GM10266 (cell line): ENCODE data around the gene RNMT.
A peak's percentile ranks its signal among the peaks of the same experiment; 100 is the strongest.

Source experiments
- DNase-seq: peaks from one replicate; pipeline ENCODE4 v3.0.0; 2012; ENCODE audit errors: extremely low spot score
- TF ChIP-seq, protein P1 (sequence below): IDR thresholded peaks from 2 replicates; pipeline ENCODE4 v1.5.1; 2012; ENCODE audit warnings: mild to moderate bottlenecking, low read depth; ENCODE audit not compliant: control insufficient read depth, insufficient read depth; ENCODE audit errors: missing control alignments

The RNMT gene

DNA sequence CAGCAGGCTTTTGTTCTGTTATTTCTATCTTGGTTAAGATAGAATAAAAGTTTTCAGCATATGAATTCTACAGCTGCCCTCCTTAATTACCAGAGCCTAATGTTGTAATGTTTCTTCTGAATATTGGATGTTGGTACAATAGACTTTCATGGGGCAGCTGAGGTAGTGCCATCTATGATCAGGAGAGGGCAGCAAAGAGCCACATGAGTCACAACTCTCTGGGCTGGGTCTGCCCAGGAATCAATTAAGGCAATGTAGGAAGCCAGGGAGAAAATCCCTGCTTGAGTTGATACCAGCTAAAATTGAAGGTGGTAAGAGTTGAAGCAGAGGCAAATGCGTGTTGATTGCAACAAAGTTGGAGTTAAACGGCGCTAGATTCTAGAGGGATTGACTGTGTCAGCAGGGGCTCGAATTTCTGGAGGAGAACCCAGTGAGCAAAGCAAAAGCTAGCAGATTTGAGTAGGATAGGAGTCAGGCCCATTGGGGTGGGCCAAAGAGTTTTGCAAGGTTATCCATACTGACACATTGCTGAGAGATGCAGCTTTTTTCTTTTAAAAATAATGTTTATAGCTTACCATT, 86.9 kb downstream of the RNMT start:
- TF ChIP-seq, protein P1, sequence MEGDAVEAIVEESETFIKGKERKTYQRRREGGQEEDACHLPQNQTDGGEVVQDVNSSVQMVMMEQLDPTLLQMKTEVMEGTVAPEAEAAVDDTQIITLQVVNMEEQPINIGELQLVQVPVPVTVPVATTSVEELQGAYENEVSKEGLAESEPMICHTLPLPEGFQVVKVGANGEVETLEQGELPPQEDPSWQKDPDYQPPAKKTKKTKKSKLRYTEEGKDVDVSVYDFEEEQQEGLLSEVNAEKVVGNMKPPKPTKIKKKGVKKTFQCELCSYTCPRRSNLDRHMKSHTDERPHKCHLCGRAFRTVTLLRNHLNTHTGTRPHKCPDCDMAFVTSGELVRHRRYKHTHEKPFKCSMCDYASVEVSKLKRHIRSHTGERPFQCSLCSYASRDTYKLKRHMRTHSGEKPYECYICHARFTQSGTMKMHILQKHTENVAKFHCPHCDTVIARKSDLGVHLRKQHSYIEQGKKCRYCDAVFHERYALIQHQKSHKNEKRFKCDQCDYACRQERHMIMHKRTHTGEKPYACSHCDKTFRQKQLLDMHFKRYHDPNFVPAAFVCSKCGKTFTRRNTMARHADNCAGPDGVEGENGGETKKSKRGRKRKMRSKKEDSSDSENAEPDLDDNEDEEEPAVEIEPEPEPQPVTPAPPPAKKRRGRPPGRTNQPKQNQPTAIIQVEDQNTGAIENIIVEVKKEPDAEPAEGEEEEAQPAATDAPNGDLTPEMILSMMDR = peak; percentile 81
- peak; percentile 75 for DNase-seq
